NB4 (cell line): ENCODE measurements around the gene TRIM31.

Experiments
- DNase-seq: peaks from one replicate; pipeline ENCODE4 v3.0.0; 2010; ENCODE audit warnings: low read depth
- H3K4me3 ChIP-seq: one replicate; pipeline ENCODE4 v1.5.1; 2011; ENCODE audit warnings: mild to moderate bottlenecking, low read depth, low read length, moderate library complexity
- MYC ChIP-seq: IDR thresholded peaks from 2 replicates; pipeline ENCODE4 v1.6.1; 2011; ENCODE audit warnings: low read depth, low read length
- POLR2A ChIP-seq: IDR thresholded peaks from 2 replicates; pipeline ENCODE4 v1.6.1; 2011; ENCODE audit warnings: mild to moderate bottlenecking; ENCODE audit not compliant: insufficient read length; ENCODE audit errors: extremely low read depth
- TF ChIP-seq, protein P1 (sequence below): IDR thresholded peaks from one replicate; pipeline ENCODE4 v1.5.1; 2012; ENCODE audit warnings: low read depth, low read length
- TF ChIP-seq, protein P2 (sequence below): IDR thresholded peaks from 2 replicates; pipeline ENCODE4 v1.6.1; 2011; ENCODE audit warnings: low read depth, low read length

TRIM31 gene

GRCh38 chr6:30075790-30076732 is 36.8 kb downstream of the TRIM31 start:
- TF ChIP-seq POLR2A = no peak
- TF ChIP-seq, protein P1, sequence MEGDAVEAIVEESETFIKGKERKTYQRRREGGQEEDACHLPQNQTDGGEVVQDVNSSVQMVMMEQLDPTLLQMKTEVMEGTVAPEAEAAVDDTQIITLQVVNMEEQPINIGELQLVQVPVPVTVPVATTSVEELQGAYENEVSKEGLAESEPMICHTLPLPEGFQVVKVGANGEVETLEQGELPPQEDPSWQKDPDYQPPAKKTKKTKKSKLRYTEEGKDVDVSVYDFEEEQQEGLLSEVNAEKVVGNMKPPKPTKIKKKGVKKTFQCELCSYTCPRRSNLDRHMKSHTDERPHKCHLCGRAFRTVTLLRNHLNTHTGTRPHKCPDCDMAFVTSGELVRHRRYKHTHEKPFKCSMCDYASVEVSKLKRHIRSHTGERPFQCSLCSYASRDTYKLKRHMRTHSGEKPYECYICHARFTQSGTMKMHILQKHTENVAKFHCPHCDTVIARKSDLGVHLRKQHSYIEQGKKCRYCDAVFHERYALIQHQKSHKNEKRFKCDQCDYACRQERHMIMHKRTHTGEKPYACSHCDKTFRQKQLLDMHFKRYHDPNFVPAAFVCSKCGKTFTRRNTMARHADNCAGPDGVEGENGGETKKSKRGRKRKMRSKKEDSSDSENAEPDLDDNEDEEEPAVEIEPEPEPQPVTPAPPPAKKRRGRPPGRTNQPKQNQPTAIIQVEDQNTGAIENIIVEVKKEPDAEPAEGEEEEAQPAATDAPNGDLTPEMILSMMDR = no peak
- TF ChIP-seq, protein P2, sequence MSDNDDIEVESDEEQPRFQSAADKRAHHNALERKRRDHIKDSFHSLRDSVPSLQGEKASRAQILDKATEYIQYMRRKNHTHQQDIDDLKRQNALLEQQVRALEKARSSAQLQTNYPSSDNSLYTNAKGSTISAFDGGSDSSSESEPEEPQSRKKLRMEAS = no peak
- TF ChIP-seq MYC = no peak
- no peak for DNase-seq
- no peak overlapping the region for H3K4me3 ChIP-seq

GRCh38 chr6:30075094-30075789 is 37.6 kb downstream of the TRIM31 start, which contains the start of gene RNF39:
Gene RNF39 (minus strand): TSS chr6:30075769. CDS start chr6:30075585, 184 bp downstream.
- no peak for DNase-seq
- no peak within 1 kb of the TSS for H3K4me3 ChIP-seq
- TF ChIP-seq, protein P1 = no peak
- no peak for TF ChIP-seq MYC
- TF ChIP-seq, protein P2 = no peak
- TF ChIP-seq POLR2A = no peak

DNA sequence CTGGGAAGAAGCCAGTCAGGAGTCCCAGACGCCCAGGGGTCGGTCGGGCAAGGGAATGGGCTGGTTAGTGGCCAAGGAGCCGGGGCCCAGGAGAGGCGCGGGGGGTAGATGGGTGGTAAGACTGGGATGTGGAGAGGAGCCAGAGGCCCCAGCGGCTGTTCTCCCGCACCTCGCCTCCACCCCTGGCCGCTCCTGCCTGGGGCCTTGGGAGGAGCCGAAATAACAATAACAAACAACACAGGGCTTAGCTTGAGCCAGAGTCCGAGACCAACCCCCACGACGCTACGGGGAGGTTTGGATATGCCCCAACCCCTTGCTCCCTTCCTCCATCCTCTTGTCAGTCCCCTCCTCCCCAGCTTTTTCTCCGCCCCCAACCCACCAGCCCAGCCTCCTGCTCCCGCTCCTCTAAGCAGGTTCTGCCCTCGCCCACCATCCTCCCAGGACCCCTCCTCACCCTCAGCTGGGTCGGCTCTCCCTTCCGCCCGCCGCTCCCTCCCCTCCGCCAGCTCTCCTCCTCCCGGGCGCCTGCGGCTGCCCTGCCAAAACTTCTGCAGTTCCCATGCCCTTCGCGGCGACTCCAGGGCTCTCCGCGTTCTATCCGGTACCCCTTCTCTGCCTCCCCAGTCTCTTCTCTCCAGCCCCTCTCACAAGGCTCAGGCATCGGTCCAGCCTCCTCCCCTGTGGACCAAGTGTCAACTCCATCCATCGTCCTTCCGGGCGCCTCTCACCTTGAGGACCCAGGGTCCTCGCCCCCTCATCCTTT is 38.4 kb downstream of the TRIM31 start:
- DNase-seq = no peak
- no peak overlapping the region for H3K4me3 ChIP-seq
- TF ChIP-seq, protein P1 = no peak
- TF ChIP-seq POLR2A = no peak
- TF ChIP-seq MYC = no peak
- TF ChIP-seq, protein P2 = no peak

- H3K4me3 ChIP-seq = no peak overlapping the region
- TF ChIP-seq MYC (no peak), POLR2A (no peak)
- TF ChIP-seq, protein P1 = no peak
- TF ChIP-seq, protein P2 = no peak
- DNase-seq = no peak
Observed at GRCh38 chr6:30073489-30074235, 39.2 kb downstream of the TRIM31 start.

GRCh38 chr6:30071858-30072257 is 41.0 kb downstream of the TRIM31 start:
- H3K4me3 ChIP-seq = no peak overlapping the region
- TF ChIP-seq, protein P1 = no peak
- no peak for TF ChIP-seq POLR2A
- DNase-seq = no peak
